ENCODE results near the gene FAM9B. TPM values are rescaled to one million over a fixed set of nuclear protein-coding genes. Genes with fewer than 3 reads are reported as not detected.

FAM9B gene
- total and polyA plus RNA-seq, 2 experiments from 2014 or later, result not detected

- no peaks in the 10 kb centered on the region for H4K20me1 ChIP-seq (replicated peaks; ENCODE audit: insufficient read depth)
- ATAC-seq (no peak), DNase-seq (ENCODE audit: low spot score) (no peak)
- Mint-ChIP-seq H3K9me3 (no peaks in the 10 kb centered on the region), H3K36me3 (ENCODE audit: low read depth) (no peaks in the 10 kb centered on the region), H3K4me3 (no peak overlapping the region), H3K27me3 (ENCODE audit: insufficient read depth, low read depth, poor library complexity) (no peaks in the 10 kb centered on the region), H3K27ac (no peak overlapping the region), H3K4me1 (no peaks in the 10 kb centered on the region)
- no peaks in the 10 kb centered on the region for H3K4me1 ChIP-seq (ENCODE audit: insufficient read depth)
- no peak overlapping the region for H3K27ac ChIP-seq (ENCODE audit: low read depth)
- H3F3A ChIP-seq (replicated peaks; ENCODE audit: low read depth), result no peaks in the 10 kb centered on the region
- H3K79me2 ChIP-seq (replicated peaks; ENCODE audit: insufficient read depth), result no peaks in the 10 kb centered on the region
- no peaks in the 10 kb centered on the region for H3K9me2 ChIP-seq (ENCODE audit: insufficient read depth)
- H3K27me3 ChIP-seq (ENCODE audit: insufficient read depth), result no peaks in the 10 kb centered on the region
- no peak overlapping the region for H3K4me3 ChIP-seq
- no peak overlapping the region for H3K4me2 ChIP-seq
- H3K36me3 ChIP-seq (ENCODE audit: insufficient read depth), result no peaks in the 10 kb centered on the region
- TF ChIP-seq, protein P1, sequence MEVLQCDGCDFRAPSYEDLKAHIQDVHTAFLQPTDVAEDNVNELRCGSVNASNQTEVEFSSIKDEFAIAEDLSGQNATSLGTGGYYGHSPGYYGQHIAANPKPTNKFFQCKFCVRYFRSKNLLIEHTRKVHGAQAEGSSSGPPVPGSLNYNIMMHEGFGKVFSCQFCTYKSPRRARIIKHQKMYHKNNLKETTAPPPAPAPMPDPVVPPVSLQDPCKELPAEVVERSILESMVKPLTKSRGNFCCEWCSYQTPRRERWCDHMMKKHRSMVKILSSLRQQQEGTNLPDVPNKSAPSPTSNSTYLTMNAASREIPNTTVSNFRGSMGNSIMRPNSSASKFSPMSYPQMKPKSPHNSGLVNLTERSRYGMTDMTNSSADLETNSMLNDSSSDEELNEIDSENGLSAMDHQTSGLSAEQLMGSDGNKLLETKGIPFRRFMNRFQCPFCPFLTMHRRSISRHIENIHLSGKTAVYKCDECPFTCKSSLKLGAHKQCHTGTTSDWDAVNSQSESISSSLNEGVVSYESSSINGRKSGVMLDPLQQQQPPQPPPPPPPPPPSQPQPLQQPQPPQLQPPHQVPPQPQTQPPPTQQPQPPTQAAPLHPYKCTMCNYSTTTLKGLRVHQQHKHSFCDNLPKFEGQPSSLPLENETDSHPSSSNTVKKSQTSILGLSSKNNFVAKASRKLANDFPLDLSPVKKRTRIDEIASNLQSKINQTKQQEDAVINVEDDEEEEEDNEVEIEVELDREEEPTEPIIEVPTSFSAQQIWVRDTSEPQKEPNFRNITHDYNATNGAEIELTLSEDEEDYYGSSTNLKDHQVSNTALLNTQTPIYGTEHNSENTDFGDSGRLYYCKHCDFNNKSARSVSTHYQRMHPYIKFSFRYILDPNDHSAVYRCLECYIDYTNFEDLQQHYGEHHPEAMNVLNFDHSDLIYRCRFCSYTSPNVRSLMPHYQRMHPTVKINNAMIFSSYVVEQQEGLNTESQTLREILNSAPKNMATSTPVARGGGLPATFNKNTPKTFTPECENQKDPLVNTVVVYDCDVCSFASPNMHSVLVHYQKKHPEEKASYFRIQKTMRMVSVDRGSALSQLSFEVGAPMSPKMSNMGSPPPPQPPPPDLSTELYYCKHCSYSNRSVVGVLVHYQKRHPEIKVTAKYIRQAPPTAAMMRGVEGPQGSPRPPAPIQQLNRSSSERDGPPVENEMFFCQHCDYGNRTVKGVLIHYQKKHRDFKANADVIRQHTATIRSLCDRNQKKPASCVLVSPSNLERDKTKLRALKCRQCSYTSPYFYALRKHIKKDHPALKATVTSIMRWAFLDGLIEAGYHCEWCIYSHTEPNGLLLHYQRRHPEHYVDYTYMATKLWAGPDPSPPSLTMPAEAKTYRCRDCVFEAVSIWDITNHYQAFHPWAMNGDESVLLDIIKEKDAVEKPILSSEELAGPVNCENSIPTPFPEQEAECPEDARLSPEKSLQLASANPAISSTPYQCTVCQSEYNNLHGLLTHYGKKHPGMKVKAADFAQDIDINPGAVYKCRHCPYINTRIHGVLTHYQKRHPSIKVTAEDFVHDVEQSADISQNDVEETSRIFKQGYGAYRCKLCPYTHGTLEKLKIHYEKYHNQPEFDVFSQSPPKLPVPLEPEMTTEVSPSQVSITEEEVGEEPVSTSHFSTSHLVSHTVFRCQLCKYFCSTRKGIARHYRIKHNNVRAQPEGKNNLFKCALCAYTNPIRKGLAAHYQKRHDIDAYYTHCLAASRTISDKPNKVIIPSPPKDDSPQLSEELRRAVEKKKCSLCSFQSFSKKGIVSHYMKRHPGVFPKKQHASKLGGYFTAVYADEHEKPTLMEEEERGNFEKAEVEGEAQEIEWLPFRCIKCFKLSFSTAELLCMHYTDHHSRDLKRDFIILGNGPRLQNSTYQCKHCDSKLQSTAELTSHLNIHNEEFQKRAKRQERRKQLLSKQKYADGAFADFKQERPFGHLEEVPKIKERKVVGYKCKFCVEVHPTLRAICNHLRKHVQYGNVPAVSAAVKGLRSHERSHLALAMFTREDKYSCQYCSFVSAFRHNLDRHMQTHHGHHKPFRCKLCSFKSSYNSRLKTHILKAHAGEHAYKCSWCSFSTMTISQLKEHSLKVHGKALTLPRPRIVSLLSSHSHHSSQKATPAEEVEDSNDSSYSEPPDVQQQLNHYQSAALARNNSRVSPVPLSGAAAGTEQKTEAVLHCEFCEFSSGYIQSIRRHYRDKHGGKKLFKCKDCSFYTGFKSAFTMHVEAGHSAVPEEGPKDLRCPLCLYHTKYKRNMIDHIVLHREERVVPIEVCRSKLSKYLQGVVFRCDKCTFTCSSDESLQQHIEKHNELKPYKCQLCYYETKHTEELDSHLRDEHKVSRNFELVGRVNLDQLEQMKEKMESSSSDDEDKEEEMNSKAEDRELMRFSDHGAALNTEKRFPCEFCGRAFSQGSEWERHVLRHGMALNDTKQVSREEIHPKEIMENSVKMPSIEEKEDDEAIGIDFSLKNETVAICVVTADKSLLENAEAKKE (CRISPR knock-in tag; IDR thresholded peaks at IDR 0.05), result no peak
- TF ChIP-seq NANOG (IDR thresholded peaks at IDR 0.05; ENCODE audit: borderline replicate concordance), result no peak
- H2AFZ ChIP-seq, result no peak overlapping the region
These were observed 18.2 kb upstream of the FAM9B start for GRCh38 chrX:9052081-9052480.

DNA sequence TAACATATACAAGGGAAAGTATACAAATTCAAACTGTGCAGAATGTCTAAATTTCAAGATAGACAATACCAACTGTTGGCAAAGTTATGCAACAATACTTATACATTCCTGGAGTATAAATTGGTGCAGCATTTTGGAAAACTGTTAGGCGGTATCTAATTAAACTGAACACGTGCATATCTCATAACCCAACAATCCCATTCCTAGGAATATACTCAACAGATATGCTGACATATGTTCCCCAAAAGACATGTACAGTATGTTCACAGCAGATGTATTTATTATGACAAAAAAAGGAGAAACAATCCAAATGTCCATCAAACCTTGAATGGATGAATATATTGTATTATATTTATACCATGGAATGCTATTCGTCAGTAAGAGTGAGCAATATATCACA, 16.4 kb upstream of the FAM9B start:
- no peaks in the 10 kb centered on the region for H3K4me1 Mint-ChIP-seq
- TF ChIP-seq, protein P2, sequence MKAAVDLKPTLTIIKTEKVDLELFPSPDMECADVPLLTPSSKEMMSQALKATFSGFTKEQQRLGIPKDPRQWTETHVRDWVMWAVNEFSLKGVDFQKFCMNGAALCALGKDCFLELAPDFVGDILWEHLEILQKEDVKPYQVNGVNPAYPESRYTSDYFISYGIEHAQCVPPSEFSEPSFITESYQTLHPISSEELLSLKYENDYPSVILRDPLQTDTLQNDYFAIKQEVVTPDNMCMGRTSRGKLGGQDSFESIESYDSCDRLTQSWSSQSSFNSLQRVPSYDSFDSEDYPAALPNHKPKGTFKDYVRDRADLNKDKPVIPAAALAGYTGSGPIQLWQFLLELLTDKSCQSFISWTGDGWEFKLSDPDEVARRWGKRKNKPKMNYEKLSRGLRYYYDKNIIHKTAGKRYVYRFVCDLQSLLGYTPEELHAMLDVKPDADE (IDR thresholded peaks at IDR 0.05), result no peak
- TF ChIP-seq REST (IDR thresholded peaks at IDR 0.05; ENCODE audit: unreplicated experiment) (no peak), NANOG (IDR thresholded peaks at IDR 0.05; ENCODE audit: borderline replicate concordance) (no peak), EZH2 (IDR thresholded peaks at IDR 0.05; ENCODE audit: low read depth, unreplicated experiment) (no peak)

More for the DNA sequence above, 16.4 kb upstream of the FAM9B start:
- Histone ChIP-seq H3K27ac (ENCODE audit: low read depth) (no peak overlapping the region), H3K4me3 (no peak overlapping the region), H3K27me3 (ENCODE audit: insufficient read depth) (no peaks in the 10 kb centered on the region), H2AFZ (no peak overlapping the region), H3K4me1 (ENCODE audit: insufficient read depth) (no peaks in the 10 kb centered on the region), H3K79me2 (replicated peaks; ENCODE audit: insufficient read depth) (no peaks in the 10 kb centered on the region), H4K20me1 (replicated peaks; ENCODE audit: insufficient read depth) (no peaks in the 10 kb centered on the region), H3K36me3 (ENCODE audit: insufficient read depth) (no peaks in the 10 kb centered on the region), H3K9me2 (ENCODE audit: insufficient read depth) (no peaks in the 10 kb centered on the region), H3F3A (replicated peaks; ENCODE audit: low read depth) (no peaks in the 10 kb centered on the region), H3K4me2 (no peak overlapping the region)
- H3K4me3 Mint-ChIP-seq, result no peak overlapping the region
- ATAC-seq, result no peak
- H3K9me3 Mint-ChIP-seq, result no peaks in the 10 kb centered on the region
- no peak overlapping the region for H3K27ac Mint-ChIP-seq
- H3K27me3 Mint-ChIP-seq (ENCODE audit: insufficient read depth, low read depth, poor library complexity), result peaks cover 1% of the 10 kb centered on the region
- no peaks in the 10 kb centered on the region for H3K36me3 Mint-ChIP-seq (ENCODE audit: low read depth)
- DNase-seq (ENCODE audit: low spot score), result no peak
